Mucosa of gallbladder (tissue), 1 donor: ENCODE measurements around the gene USPL1. TPM values are rescaled to one million over a fixed set of nuclear protein-coding genes. Genes with fewer than 3 reads are reported as not detected.
A peak's percentile ranks its signal among the peaks of the same experiment; 100 is the strongest.
"Not testable (repeated sequence)": the region's sequence is repeated elsewhere in the genome, so short reads cannot be mapped to it uniquely, and the experiment has no call there.

ENCODE experiments used
- DNase-seq: peaks from one replicate; pipeline ENCODE4 v3.0.0-alpha.2; 2020; ENCODE audit warnings: low spot score
- total RNA-seq: library from RNA; stranded (reverse); gene quantifications from one replicate; pipeline ENCODE4 v1.2.1, GENCODE V29; 2021
- donor health status: DM: no; HTN: no; CAD: no.

The USPL1 gene
- 10.0 TPM for total RNA-seq

GRCh38 chr13:30617315-30618185 lies at the start of gene USPL1:
Gene USPL1, plus strand, starts transcription at chr13:30617920. Its CDS starts 3,221 bp downstream, at chr13:30621141.
- peak; percentile 98 for DNase-seq

GRCh38 chr13:30569901-30570576 lies 47.7 kb upstream of the USPL1 start:
- DNase-seq: no peak

GRCh38 chr13:30570691-30571090 lies 47.0 kb upstream of the USPL1 start:
- DNase-seq: no peak

GRCh38 chr13:30572859-30573275 lies 44.9 kb upstream of the USPL1 start:
- no peak for DNase-seq

GRCh38 chr13:30576528-30576927 lies 41.2 kb upstream of the USPL1 start:
- DNase-seq: peak; percentile 14

- DNase-seq: no peak
These were observed 40.3 kb upstream of the USPL1 start for GRCh38 chr13:30577401-30577852.

- no peak for DNase-seq
These were observed 36.7 kb upstream of the USPL1 start for GRCh38 chr13:30580852-30581502.

- DNase-seq: no peak
These were observed 36.1 kb upstream of the USPL1 start for GRCh38 chr13:30581582-30581981.

GRCh38 chr13:30584051-30584731 lies 33.5 kb upstream of the USPL1 start:
- DNase-seq: no peak

GRCh38 chr13:30585748-30586262 lies 31.9 kb upstream of the USPL1 start:
- no peak for DNase-seq

GRCh38 chr13:30587231-30587630 lies 30.5 kb upstream of the USPL1 start:
- no peak for DNase-seq

- no peak for DNase-seq
These were observed 30.0 kb upstream of the USPL1 start for GRCh38 chr13:30587739-30588138.

- DNase-seq: no peak
These were observed 24.7 kb upstream of the USPL1 start for GRCh38 chr13:30593001-30593400.

- no peak for DNase-seq
These were observed 17.2 kb upstream of the USPL1 start for GRCh38 chr13:30600496-30600895.

GRCh38 chr13:30601836-30602235 lies 15.9 kb upstream of the USPL1 start:
- DNase-seq: no peak

GRCh38 chr13:30605052-30605451 lies 12.7 kb upstream of the USPL1 start:
- no peak for DNase-seq

GRCh38 chr13:30607186-30607585 lies 10.5 kb upstream of the USPL1 start:
- DNase-seq: not testable (repeated sequence)

- peak; percentile 12 for DNase-seq
These were observed 9.8 kb upstream of the USPL1 start for GRCh38 chr13:30607908-30608307.

- DNase-seq: no peak
These were observed 9.4 kb upstream of the USPL1 start for GRCh38 chr13:30608364-30608763.

- no peak for DNase-seq
These were observed 7.4 kb upstream of the USPL1 start for GRCh38 chr13:30610311-30610710.

- DNase-seq: no peak
These were observed 2.2 kb upstream of the USPL1 start for GRCh38 chr13:30615481-30615865.
